Measurements from ENCODE around the gene RSPO3. TPM values are rescaled to one million over a fixed set of nuclear protein-coding genes. Genes with fewer than 3 reads are reported as not detected.

Gene RSPO3
- total and polyA plus RNA-seq, 4 donors, result 1.4 to 3.5 (median 1.6) TPM

GRCh38 chr6:127206531-127207095 lies 88.1 kb downstream of the RSPO3 start:
- no peak for DNase-seq (ENCODE audit: low spot score)
- no peaks in the 10 kb centered on the region for H3K4me1 ChIP-seq (ENCODE audit: control insufficient read depth in 4 of 4, insufficient read depth in 4 of 4, low read length in 3 of 4)
- TF ChIP-seq EGR1 (IDR thresholded peaks at IDR 0.05; ENCODE audit: low read depth in 2 of 2) (no peak), FOXA2 (IDR thresholded peaks at IDR 0.05) (no peak), CTCF (IDR thresholded peaks at IDR 0.05; ENCODE audit: low read depth, low read length, missing input control) (no peak), RAD21 (IDR thresholded peaks at IDR 0.05) (no peak), ZBTB33 (IDR thresholded peaks at IDR 0.05) (no peak), RXRA (IDR thresholded peaks at IDR 0.05) (no peak), TAF1 (conservative IDR thresholded peaks at IDR 0.05) (no peak), FOXA1 (IDR thresholded peaks at IDR 0.05) (no peak), SP1 (IDR thresholded peaks at IDR 0.05) (no peak), ATF3 (IDR thresholded peaks at IDR 0.05) (no peak), HNF4G (IDR thresholded peaks at IDR 0.05) (no peak), HNF4A (conservative IDR thresholded peaks at IDR 0.05) (no peak), JUND (IDR thresholded peaks at IDR 0.05) (no peak), NR2F2 (IDR thresholded peaks at IDR 0.05) (no peak), YY1 (IDR thresholded peaks at IDR 0.05) (no peak), REST (IDR thresholded peaks at IDR 0.05) (no peak)
- no peak overlapping the region for H3K4me3 ChIP-seq (ENCODE audit: low read depth in 1 of 3, low read length in 3 of 3)
- H3K9ac ChIP-seq (ENCODE audit: low read depth in 1 of 2, low read length in 2 of 2), result no peak overlapping the region
- H3K9me3 ChIP-seq (ENCODE audit: control insufficient read depth in 4 of 4, low read length in 3 of 4), result no peaks in the 10 kb centered on the region
- no peaks in the 10 kb centered on the region for H3K27me3 ChIP-seq (ENCODE audit: control insufficient read depth in 4 of 4, insufficient read depth in 4 of 4, low read length in 3 of 4)
- H3K27ac ChIP-seq (ENCODE audit: low read depth in 1 of 2, low read length in 2 of 2), result no peak overlapping the region
- H3K36me3 ChIP-seq (ENCODE audit: control insufficient read depth in 4 of 4, insufficient read depth in 3 of 4, low read depth in 1 of 4, low read length in 3 of 4), result no peaks in the 10 kb centered on the region

DNA sequence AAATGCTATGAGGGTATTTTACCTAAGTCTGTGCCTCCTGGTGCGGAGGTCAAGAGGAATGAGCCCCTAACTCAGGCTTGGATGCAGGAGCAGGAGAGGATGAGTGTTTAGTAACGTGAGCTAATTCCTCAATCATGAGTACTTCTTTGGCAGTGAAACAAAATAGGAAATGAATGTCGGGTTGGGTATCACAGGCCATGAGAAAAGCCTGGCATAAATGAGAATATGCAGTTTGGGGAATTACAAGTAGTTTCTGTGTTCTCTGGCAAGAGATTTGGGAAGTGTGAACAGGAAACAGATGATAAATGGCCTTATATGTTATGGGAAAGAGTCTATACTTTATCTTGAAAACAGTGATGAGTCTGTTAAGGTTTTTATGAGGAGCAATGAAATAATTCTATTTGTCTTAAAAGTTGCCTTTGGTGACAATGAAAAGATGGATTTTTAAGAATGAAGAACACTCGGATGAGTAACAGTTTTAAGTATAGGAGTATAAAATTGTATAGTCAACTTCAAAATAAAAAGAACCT lies 89.2 kb downstream of the RSPO3 start:
- no peak for DNase-seq (ENCODE audit: low spot score)
- WGBS, result 79% methylated on average over 4 of the region's 4 CpGs
- TF ChIP-seq EGR1 (IDR thresholded peaks at IDR 0.05; ENCODE audit: low read depth in 2 of 2) (no peak), RAD21 (IDR thresholded peaks at IDR 0.05) (no peak), CTCF (IDR thresholded peaks at IDR 0.05; ENCODE audit: low read depth, low read length, missing input control) (no peak), RXRA (IDR thresholded peaks at IDR 0.05) (no peak), SP1 (IDR thresholded peaks at IDR 0.05) (no peak), HNF4A (conservative IDR thresholded peaks at IDR 0.05) (no peak), JUND (IDR thresholded peaks at IDR 0.05) (no peak), REST (IDR thresholded peaks at IDR 0.05) (no peak), TAF1 (conservative IDR thresholded peaks at IDR 0.05) (no peak), FOXA2 (IDR thresholded peaks at IDR 0.05) (no peak), GABPA (IDR thresholded peaks at IDR 0.05 in 1 of 2, conservative IDR thresholded peaks at IDR 0.05 in 1 of 2) (no peak)

More for the DNA sequence above, 89.2 kb downstream of the RSPO3 start:
- Histone ChIP-seq H3K4me1 (ENCODE audit: control insufficient read depth in 4 of 4, insufficient read depth in 4 of 4, low read length in 3 of 4) (peaks cover 0 to 1% (median 0%) of the 10 kb centered on the region in 4 donors), H3K27me3 (ENCODE audit: control insufficient read depth in 4 of 4, insufficient read depth in 4 of 4, low read length in 3 of 4) (no peaks in the 10 kb centered on the region), H3K9ac (ENCODE audit: low read depth in 1 of 2, low read length in 2 of 2) (no peak overlapping the region), H3K9me3 (ENCODE audit: control insufficient read depth in 4 of 4, low read length in 3 of 4) (no peaks in the 10 kb centered on the region), H3K36me3 (ENCODE audit: control insufficient read depth in 4 of 4, insufficient read depth in 3 of 4, low read depth in 1 of 4, low read length in 3 of 4) (no peaks in the 10 kb centered on the region), H3K27ac (ENCODE audit: low read depth in 1 of 2, low read length in 2 of 2) (no peak overlapping the region), H3K4me3 (ENCODE audit: low read depth in 1 of 3, low read length in 3 of 3) (no peak overlapping the region)
